CD14-positive monocyte (primary cell): ENCODE results near the gene KRTAP5-7. TPM values are rescaled to one million over a fixed set of nuclear protein-coding genes. Genes with fewer than 3 reads are reported as not detected.

Source experiments
- DNase-seq, 3 donors: peaks; one replicate each; pipeline ENCODE4 v3.0.0-alpha.2; 2011 to 2022
- H2AFZ ChIP-seq: 2 replicates; pipeline ENCODE4 v1.6.0; 2012; ENCODE audit warnings: mild to moderate bottlenecking, low read depth, low read length, inconsistent platforms; ENCODE audit not compliant: insufficient read depth, poor library complexity, severe bottlenecking
- H3K27ac ChIP-seq, 2 donors: 1 replicate in 1 of 2; 2 replicates in 1 of 2; pipeline ENCODE4 v1.5.1; 2012 to 2013; ENCODE audit warnings: low read length in 2 of 2, control low read depth in 1 of 2, inconsistent platforms in 1 of 2, low read depth in 1 of 2, mild to moderate bottlenecking in 1 of 2
- H3K27me3 ChIP-seq, 2 donors: one replicate each; pipeline versions ENCODE4 v1.6.0 to v1.6.1; 2011 to 2013; ENCODE audit warnings: low read length in 2 of 2; ENCODE audit not compliant: control insufficient read depth in 2 of 2, insufficient read depth in 2 of 2
- H3K36me3 ChIP-seq, 2 donors: replicated peaks in 1 of 2; 1 replicate in 1 of 2; 2 replicates in 1 of 2; pipeline versions ENCODE4 v1.5.1 to v1.6.1; 2012 to 2013; ENCODE audit warnings: low read length in 2 of 2, control low read depth in 1 of 2, inconsistent platforms in 1 of 2, mild to moderate bottlenecking in 1 of 2; ENCODE audit not compliant: insufficient read depth in 2 of 2, control insufficient read depth in 1 of 2
- H3K4me1 ChIP-seq, 2 donors: 1 replicate in 1 of 2; 2 replicates in 1 of 2; pipeline versions ENCODE4 v1.5.1 to v1.6.1; 2012 to 2013; ENCODE audit warnings: low read length in 2 of 2, control low read depth in 1 of 2, inconsistent platforms in 1 of 2, mild to moderate bottlenecking in 1 of 2, moderate library complexity in 1 of 2; ENCODE audit not compliant: insufficient read depth in 2 of 2, control insufficient read depth in 1 of 2
- H3K4me2 ChIP-seq: replicated peaks from 2 replicates; pipeline ENCODE3; 2012; ENCODE audit warnings: low read length, moderate library complexity, mild to moderate bottlenecking; ENCODE audit not compliant: poor library complexity, severe bottlenecking; ENCODE audit errors: extremely low read depth
- H3K4me3 ChIP-seq, 3 experiments: fragments of 200-600 bp in 1 of 3; sonication (generic) in 1 of 3; replicated peaks in 1 of 3; 1 replicate in 2 of 3; 2 replicates in 1 of 3; pipeline ENCODE4 v1.5.1; 2011 to 2013; ENCODE audit warnings: low read length in 3 of 3, mild to moderate bottlenecking in 3 of 3, control low read depth in 2 of 3, low read depth in 2 of 3, inconsistent platforms in 1 of 3, moderate library complexity in 1 of 3
- H3K79me2 ChIP-seq: 2 replicates; pipeline ENCODE4 v1.6.0; 2012; ENCODE audit warnings: mild to moderate bottlenecking, control low read depth, inconsistent platforms, low read length, moderate library complexity; ENCODE audit not compliant: insufficient read depth
- H3K9ac ChIP-seq: 2 replicates; pipeline ENCODE4 v1.6.0; 2017; ENCODE audit warnings: low read length, mild to moderate bottlenecking; ENCODE audit not compliant: insufficient read depth, poor library complexity, severe bottlenecking
- H3K9me3 ChIP-seq, 2 donors: replicated peaks in 1 of 2; 1 replicate in 1 of 2; 2 replicates in 1 of 2; pipeline versions ENCODE4 v1.5.1 to v1.6.1; 2012 to 2013; ENCODE audit warnings: low read length in 2 of 2, control low read depth in 1 of 2; ENCODE audit not compliant: control insufficient read depth in 1 of 2, insufficient read depth in 1 of 2
- H4K20me1 ChIP-seq: 2 replicates; pipeline ENCODE4 v1.6.0; 2012; ENCODE audit warnings: mild to moderate bottlenecking, low read length, control low read depth, moderate library complexity; ENCODE audit not compliant: insufficient read depth
- H3K27ac Mint-ChIP-seq, 7 donors: one replicate each; pipeline ENCODE4 v1.8.0; 2020; ENCODE audit warnings: mild to moderate bottlenecking in 7 of 7, mixed read lengths in 7 of 7, moderate library complexity in 6 of 7, inconsistent platforms in 2 of 7
- H3K27me3 Mint-ChIP-seq, 3 donors: one replicate each; pipeline ENCODE4 v1.8.0; 2021 to 2022; ENCODE audit warnings: low read depth in 3 of 3, mild to moderate bottlenecking in 3 of 3, mixed read lengths in 3 of 3, moderate library complexity in 3 of 3, inconsistent platforms in 1 of 3
- H3K36me3 Mint-ChIP-seq, 2 donors: one replicate each; pipeline ENCODE4 v1.8.0; 2020; ENCODE audit warnings: mixed read lengths in 2 of 2, inconsistent platforms in 1 of 2, mild to moderate bottlenecking in 1 of 2
- H3K4me1 Mint-ChIP-seq: one replicate; pipeline ENCODE4 v1.8.0; 2020; ENCODE audit warnings: mild to moderate bottlenecking, mixed read lengths
- H3K4me3 Mint-ChIP-seq, 2 donors: one replicate each; pipeline ENCODE4 v1.8.0; 2020; ENCODE audit warnings: mild to moderate bottlenecking in 2 of 2, mixed read lengths in 2 of 2, moderate library complexity in 1 of 2
- H3K9me3 Mint-ChIP-seq, 7 donors: one replicate each; pipeline ENCODE4 v1.8.0; 2020 to 2022; ENCODE audit warnings: mixed read lengths in 7 of 7, mild to moderate bottlenecking in 6 of 7, moderate library complexity in 6 of 7, inconsistent platforms in 2 of 7
- WGBS: methylation state at CpG from one replicate; pipeline ENCODE4 v1.1.5; 2013; ENCODE audit warnings: missing lambda C conversion rate; ENCODE audit not compliant: insufficient coverage; 5-methylcytosine and 5-hydroxymethylcytosine counted together
- intact Hi-C, 2 donors: fragments of 100-400 bp; cut with micrococcal nuclease; formaldehyde crosslinking; loops; one replicate each; pipeline versions ENCODE4 v1.15.0 to v1.15.1; 2023
- polyA plus RNA-seq, 3 donors: library from polyadenylated mRNA; depleted of rRNA in 1 of 3; unstranded in 2 of 3; stranded (reverse) in 1 of 3; fragments of 300-500 nt in 2 of 3; fragments of >200 nt in 1 of 3; fragmentation: Illumina TruSeq in 2 of 3; gene quantifications; 1 replicate in 2 of 3; 2 replicates in 1 of 3; pipeline ENCODE4 v1.2.3, GENCODE V29; 2012 to 2021
- TF ChIP-seq, protein P1 (sequence below): fragments of 200-600 bp; IDR thresholded peaks from one replicate; pipeline ENCODE4 v1.8.0; 2022; ENCODE audit warnings: antibody characterized with exemption, mild to moderate bottlenecking

The KRTAP5-7 gene
- polyA plus RNA-seq, 3 donors, result 0.05 TPM; not detected in 2

DNA sequence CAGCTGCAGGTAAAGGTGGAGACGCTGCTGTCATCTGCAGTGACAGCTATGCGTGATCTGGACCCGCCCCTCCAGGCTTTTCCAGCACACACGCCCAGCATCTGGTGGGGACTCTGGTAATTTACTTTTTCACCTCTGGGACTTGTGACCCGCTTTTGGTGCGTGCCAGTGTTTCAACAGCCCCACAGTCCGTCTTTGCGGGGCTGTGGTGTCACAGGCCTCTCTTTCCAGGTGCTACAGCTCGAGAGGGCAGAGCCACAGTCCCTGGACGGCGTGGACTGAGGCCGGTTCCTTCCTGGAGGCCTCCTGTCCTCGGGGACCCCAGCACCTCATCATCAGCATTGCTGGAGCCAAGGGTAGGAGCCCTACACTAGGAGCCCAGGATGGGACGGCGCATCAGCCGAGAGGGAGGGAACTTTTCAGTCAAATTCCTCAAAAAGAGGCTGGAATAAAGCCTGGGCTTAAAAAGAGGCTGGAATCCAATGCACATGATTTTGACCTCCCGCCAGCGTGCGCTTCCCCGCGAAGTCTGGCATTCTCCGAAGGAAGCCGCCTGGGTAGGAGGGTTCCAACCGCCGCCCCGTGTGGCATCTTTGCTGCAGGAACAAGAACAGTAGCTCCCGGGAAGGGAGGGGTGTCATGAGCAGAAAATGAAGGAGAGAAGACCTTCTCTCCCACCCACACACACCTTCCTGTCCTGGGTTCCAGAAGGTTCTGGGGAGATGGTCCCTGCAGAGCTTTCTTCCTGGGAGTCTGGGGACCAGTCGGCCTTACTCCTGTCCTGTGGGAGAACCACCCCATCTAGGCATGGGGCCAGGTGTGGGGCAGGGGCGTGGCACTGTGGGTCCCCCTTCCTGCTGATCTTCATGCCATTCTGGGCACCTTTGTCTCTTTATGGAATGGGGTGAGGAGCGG, 25.7 kb upstream of the KRTAP5-7 start:
- no peak overlapping the region for H2AFZ ChIP-seq
- no peak overlapping the region for H3K4me3 ChIP-seq
- WGBS, result 95% methylated on average over 17 of the region's 30 CpGs
- peaks cover 81 to 96% of the 10 kb centered on the region in 2 donors for H3K36me3 ChIP-seq
- no peak overlapping the region for H3K4me2 ChIP-seq
- Mint-ChIP-seq H3K4me1 (peaks cover 4% of the 10 kb centered on the region), H3K36me3 (peaks cover 68 to 93% of the 10 kb centered on the region in 2 donors), H3K9me3 (peaks cover 0 to 7% (median 3%) of the 10 kb centered on the region in 7 donors), H3K27me3 (peaks cover 0 to 3% (median 0%) of the 10 kb centered on the region in 3 donors), H3K4me3 (no peak overlapping the region), H3K27ac (no peak overlapping the region)
- no peak for DNase-seq
- intact Hi-C loops, result no loop called here
- no peak overlapping the region for H3K27ac ChIP-seq
- H3K27me3 ChIP-seq, result no peaks in the 10 kb centered on the region
- H3K79me2 ChIP-seq, result no peaks in the 10 kb centered on the region
- no peak overlapping the region for H3K9ac ChIP-seq
- no peaks in the 10 kb centered on the region for H4K20me1 ChIP-seq
- no peaks in the 10 kb centered on the region for H3K9me3 ChIP-seq
- no peaks in the 10 kb centered on the region for H3K4me1 ChIP-seq
- TF ChIP-seq, protein P1, sequence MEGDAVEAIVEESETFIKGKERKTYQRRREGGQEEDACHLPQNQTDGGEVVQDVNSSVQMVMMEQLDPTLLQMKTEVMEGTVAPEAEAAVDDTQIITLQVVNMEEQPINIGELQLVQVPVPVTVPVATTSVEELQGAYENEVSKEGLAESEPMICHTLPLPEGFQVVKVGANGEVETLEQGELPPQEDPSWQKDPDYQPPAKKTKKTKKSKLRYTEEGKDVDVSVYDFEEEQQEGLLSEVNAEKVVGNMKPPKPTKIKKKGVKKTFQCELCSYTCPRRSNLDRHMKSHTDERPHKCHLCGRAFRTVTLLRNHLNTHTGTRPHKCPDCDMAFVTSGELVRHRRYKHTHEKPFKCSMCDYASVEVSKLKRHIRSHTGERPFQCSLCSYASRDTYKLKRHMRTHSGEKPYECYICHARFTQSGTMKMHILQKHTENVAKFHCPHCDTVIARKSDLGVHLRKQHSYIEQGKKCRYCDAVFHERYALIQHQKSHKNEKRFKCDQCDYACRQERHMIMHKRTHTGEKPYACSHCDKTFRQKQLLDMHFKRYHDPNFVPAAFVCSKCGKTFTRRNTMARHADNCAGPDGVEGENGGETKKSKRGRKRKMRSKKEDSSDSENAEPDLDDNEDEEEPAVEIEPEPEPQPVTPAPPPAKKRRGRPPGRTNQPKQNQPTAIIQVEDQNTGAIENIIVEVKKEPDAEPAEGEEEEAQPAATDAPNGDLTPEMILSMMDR, result no peak

DNA sequence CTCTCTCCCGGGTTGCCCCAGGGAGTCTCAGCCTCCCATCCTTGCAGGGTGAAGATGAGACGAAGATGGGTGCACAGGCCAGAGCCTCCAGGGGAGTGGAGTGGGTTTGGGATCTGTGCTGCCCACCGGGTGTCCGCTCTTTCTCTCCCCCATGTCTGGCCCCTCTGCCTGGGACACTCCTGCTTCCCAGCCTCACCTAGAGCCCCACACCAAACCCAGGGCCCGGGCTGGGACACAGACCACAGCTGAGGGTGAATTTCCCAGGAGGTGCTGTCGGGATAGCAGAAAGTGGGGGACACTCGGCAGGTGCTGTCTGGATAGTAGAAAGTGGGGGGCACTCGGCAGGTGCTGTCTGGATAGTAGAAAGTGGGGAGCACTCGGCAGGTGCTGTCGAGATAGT, 25.0 kb upstream of the KRTAP5-7 start:
- no peaks in the 10 kb centered on the region for H3K27me3 Mint-ChIP-seq
- H3K27ac Mint-ChIP-seq, result peak overlapping the region in 1 of 7 donors; percentile 61
- peaks cover 74 to 94% of the 10 kb centered on the region in 2 donors for H3K36me3 ChIP-seq
- H4K20me1 ChIP-seq, result no peaks in the 10 kb centered on the region
- no peaks in the 10 kb centered on the region for H3K4me1 ChIP-seq
- peaks cover 0 to 10% (median 7%) of the 10 kb centered on the region in 7 donors for H3K9me3 Mint-ChIP-seq
- intact Hi-C loops, result no loop called here
- H2AFZ ChIP-seq, result no peak overlapping the region
- no peaks in the 10 kb centered on the region for H3K79me2 ChIP-seq
- H3K9ac ChIP-seq, result no peak overlapping the region
- no peak overlapping the region for H3K27ac ChIP-seq
- WGBS, result 98% methylated on average over 4 of the region's 10 CpGs
- H3K4me3 ChIP-seq, result no peak overlapping the region
- H3K36me3 Mint-ChIP-seq, result peaks cover 68 to 93% of the 10 kb centered on the region in 2 donors
- TF ChIP-seq, protein P1, result no peak
- no peaks in the 10 kb centered on the region for H3K27me3 ChIP-seq
- H3K4me3 Mint-ChIP-seq, result no peak overlapping the region
- peaks cover 4% of the 10 kb centered on the region for H3K4me1 Mint-ChIP-seq
- peaks cover 0 to under 1% of the 10 kb centered on the region in 2 donors for H3K9me3 ChIP-seq
- H3K4me2 ChIP-seq, result no peak overlapping the region
- DNase-seq, result no peak
